NCI-H2171 treated with DMSO at 0.1 percent for 48 hours (cell line): ENCODE results near the gene HPX.

Experiments used
- DNase-seq: peaks from one replicate; lab custom pipeline; 2025; lab: John Stamatoyannopoulos, UW

HPX gene

DNA sequence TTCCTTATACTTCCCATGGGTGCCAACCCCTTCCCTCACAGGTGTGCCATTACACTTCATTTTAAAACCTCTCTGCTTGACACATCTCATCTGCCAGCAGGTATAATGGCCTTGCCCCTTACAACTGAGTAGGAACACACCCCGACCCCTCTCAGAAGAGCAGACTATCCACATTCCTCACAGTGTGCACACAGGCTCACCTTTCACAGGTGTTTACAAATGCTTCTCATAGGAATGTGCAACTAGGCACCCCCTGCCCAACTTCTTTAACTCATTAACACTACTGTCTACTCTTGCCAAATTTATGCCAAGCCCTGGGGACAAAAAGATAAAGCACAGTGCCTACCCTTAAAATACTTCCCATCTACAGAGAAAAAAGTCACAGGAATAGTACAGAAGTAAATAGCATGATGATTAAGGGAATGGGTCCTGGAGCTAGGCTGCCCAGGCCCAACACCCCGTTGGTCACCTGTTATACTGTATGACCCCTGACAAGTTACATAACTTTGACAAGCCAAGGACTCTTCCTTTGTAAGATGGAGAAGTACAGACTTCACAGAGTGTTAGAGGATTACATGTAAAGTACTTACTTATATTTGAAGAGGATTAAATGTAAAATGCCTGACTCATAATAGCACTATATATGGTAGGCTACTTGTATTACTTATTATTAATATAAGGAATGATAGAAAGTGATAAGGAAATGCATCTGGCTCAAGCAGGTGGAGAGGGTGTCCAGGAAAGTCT lies 17.7 kb upstream of the HPX start:
- DNase-seq, result no peak

DNA sequence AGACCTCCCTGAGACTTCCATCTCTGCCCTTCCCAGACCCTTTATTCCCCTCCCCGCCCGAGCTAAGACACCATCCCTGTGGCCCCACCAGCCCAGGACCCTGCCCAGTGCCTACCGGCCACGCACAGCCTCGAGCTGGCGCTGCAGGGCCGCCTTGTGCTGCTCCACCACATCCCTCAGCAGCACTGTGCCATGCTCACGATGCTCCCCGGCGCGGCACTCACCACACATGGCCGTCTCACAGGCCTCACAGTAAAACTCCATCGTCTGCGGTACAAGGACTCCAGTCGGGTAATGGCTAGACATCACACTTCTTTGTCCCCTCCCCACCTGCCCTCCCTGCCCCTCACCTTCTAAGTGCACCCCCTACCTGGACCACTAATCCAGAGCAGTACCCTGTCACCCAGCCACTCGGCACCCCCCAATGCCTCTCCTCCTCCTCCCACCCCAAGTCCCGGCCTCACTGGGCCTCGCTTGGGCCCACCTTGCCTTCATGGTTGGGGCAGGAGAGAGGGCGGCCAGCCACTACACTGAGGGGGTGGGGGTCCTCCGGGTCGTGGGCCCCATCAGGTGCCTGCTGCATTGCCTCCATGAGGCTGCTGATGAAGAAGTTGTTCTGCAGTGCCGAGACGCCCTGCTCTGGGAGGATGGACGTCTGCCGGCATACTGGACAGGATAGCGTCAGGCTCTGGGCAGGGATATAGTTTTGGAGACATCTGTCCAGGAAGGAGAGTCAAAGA lies 17.0 kb upstream of the HPX start:
- no peak for DNase-seq

DNA sequence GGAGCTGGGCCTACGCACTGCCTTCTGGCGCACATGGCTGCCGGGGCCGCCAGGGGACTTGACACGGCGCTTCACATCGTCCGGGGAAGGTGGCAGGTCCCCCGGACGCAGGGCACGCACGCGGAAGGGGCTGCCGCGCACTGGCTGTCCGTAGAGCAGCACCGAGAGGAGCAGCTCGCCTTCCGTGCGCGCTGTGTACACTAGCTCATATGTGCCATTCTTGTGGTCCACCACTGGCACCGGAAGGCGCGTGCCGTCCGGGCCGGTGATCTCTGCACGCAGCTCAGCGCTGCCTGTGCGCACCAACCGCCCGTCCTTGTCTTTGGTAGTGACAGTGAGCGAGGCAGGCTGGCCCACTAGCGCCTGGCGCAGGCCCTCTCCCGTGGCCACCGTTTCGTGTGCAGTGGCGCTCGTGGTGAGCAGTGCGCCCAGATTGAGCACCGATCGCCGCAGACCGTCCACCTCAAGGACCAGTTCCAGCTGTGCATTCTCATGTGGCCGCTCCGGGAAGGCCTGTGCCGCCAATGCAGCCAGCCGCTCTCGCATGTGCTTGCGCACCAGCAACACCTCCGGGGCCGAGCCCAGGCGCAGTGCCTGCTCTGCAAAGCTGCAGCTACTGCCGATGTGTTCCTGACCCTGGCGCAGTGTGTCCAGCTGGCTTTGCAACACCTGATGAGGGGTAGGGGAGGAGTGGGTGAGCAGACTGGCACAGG lies 15.7 kb upstream of the HPX start:
- no peak for DNase-seq

DNA sequence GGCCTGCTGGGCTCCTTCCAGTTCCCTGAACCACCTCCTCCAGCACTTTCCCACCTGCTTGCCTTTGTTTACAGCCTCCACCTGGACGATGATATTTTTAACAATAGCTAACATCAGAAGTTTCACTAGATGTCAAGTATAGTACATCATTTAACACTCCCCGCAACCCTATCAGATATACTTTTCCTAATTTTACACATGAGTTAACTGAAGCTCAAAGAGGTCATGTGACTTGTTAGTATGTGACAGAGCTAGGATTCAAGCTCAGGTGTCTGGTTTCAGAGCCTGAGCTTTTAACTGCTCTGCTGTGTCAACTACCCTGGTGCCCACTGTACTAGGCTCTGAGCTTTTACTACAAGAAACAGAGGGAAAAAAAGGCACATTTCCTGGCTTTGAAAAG lies 14.3 kb upstream of the HPX start:
- DNase-seq, result no peak

DNA sequence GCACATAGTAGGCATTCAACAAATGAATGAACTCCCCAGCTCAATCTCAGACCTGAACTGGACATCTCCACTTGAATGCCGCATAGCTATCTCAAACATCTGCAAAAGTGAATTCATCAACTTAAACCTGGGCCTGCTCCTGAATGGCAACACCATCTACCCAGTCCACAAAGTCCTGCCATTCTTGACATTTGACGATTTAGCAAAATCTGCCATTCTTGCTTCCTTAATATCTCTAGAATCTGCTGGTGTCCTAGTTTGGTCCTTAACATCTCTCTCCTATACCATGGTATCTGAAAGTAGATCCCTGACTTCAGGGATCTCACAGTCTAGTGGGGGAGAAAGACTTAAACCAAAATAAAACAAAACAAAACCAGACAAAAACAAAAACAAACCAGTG lies 12.4 kb upstream of the HPX start:
- no peak for DNase-seq

DNA sequence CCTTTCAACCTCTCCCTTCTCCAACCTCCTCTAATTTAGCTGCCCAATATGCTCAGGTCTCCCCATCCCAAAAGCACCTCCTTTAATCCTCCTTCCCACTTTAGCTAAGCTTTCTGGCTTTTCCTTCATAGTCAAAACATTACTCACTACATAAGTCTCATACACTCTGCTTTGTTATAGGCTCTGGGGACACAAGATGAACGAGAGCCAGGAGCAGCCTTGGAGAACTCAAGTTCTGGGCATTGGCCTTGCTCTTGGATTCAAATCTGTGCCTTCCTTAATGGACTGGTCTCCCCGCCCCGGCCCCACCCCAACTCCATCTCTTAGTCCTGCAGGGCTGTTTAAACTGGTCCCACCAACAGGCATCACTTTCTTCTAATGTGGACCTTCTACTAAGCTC lies 11.4 kb upstream of the HPX start:
- DNase-seq, result no peak

DNA sequence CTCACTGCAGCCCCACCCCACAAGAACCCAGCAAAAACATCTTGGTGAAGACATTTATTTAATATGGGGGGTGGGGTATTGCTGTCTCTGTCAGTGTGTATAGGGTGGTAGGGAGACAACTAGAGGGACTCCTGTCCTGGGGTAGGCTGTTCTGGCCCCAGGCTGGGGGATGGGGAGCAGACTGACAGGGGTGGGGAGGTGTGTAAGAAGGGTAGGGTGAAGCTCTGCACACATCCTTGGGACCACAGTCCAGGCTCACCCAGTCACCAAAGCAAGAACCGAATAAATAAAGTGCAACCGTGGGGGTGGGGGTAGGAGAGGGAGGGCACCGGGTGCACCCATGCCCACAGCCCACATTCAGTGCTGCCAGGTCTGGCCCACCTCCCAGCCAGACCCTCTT lies 7.8 kb upstream of the HPX start:
- DNase-seq, result no peak

DNA sequence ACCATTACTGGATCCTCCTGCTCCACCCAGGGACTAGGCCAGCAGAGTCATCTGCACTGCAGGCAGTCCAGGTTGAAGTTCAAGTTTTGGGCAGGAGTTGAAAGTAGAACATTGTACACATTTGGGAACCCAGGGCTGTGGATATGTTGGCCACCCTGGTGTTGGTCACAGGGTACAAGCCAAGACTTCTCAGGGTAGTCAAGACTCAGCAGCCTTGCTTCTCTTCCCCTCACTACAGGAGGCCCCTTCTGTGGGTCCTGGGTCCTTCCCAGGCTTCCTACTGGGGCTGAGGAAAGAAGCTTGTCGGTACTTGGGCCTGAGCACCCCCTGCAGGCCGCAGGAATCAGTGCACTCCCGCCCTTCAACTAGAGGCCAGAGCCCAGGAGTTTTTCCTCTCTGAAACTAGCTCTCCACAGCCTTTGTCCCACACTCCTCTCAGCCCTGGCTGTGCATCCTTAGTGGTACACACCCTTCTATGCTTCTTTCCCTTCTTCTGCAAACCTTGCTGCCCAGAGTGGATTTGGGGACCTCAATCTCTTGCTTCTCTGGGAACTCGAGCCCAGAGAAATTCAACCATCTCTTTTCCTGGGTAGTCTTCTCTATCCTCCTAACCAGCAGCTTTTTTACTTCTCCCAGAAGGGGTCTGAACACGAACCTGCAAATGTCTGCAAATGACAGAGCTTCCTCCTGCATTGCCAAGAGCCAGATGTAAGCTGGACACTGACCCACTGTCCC lies 2.6 kb upstream of the HPX start:
- no peak for DNase-seq

DNA sequence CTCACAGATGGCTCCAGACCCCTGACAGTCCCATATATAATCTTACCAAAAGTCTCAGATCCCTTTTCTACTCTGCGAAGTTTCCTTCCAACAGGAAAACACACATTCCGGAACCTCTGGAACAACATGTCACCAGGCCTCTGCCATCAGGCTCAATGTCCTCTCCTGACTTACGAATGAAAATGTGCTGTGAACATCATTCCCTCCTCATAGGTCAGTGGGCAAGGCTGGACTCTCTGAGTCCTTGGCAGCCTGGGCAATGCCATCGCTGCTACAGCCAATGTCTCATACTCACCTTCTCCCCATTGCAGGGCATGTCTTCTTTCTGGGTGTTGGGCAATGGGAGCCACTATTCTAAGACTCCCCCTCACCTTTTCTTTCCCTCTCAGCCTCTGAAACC lies 1.7 kb upstream of the HPX start:
- DNase-seq, result no peak

DNA sequence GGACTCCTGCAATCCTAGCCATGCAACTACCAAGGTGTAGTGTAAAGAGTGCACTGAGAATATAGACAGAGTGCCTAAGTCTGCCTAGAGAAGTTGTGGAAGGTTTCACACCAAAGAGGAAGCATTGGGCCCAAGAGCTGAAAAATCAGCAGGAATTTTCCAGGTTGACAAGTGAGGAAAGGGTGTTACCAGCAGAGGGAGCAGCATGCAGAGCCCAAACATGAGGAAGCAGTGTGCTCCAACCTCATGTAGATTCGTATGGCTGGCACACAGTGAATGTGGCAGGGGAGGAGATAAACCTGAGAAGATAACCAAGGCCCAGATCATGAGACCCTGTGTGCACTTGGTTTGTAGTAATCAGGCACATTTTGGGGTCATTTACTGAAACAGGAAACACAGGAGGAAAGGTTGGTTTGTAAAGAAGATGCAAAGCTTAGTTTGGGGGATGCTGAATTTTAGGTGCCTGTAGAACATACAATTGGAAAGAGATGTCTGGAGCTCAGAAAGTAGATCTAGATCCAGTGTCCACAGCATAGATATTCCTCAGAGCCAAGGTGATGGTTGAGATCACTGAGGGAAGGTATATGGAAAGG lies 1.7 kb downstream of the HPX start:
- DNase-seq, result no peak

DNA sequence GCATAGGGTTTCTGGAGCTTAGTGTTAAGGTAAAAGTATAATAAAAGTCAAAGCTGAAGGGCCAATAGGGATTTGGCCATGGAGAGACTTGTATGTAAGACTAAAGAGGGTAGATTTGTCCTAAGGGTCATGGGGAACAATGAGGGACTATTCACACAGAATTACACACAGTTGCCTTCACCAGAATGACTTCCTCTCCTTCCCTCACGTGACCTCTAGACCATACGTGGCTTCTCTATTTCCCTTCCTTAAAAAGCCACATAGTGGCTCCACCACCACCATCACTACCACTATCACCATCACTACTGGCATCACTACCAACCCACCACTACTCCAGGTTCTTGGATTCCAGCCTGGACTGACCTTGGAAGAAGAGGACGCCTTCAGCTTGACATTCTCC lies 2.8 kb downstream of the HPX start:
- DNase-seq, result no peak

DNA sequence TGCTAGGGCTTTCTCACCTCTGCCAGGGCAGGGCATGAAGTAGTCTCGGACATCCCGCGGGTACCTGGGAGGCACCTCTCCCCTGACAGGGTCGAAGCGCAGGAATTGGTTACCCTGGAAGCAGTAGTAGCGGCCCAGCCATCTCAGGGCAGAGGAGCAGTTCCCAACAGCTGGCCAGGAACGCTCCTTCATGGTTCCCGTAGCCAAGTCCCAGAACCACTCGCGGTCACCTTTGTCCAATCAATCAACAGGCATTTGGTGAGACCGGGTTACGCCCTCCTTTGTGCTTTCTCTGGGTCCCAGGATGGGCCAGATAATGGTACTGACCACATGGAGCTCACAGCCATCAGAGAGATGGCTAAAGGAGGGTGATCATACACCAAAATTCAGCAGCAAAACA lies 3.4 kb downstream of the HPX start:
- DNase-seq, result no peak

DNA sequence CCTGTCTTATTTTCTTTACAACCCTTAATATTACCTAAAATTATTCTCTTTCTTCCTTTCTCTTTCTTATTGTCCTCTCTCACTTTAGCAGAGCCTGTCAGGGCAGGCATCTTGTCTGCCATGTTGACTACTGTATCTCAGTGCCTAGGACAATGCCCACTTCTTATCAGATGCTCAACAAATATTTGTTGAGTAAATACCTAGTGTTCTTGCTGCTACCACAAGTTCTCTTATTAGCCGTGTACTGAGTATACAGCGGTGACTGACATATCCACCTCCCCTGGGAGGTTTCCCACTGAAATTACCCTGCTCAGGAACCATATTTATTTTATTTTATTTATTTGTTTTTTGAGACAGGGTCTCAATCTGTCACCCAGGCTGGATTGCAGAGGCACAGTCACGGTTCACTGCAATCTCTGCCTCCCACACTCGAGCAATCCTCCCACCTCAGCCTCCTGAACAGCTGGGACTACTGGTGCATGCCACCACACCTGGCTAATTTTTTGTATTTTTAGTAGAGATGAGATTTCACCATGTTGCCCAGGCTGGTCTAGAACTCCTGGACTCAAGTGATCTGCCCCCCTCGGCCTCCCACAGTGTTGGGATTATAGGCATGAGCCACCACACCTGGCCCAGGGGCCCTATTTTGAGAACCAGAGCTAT lies 6.7 kb downstream of the HPX start:
- peak; percentile 35 for DNase-seq

DNA sequence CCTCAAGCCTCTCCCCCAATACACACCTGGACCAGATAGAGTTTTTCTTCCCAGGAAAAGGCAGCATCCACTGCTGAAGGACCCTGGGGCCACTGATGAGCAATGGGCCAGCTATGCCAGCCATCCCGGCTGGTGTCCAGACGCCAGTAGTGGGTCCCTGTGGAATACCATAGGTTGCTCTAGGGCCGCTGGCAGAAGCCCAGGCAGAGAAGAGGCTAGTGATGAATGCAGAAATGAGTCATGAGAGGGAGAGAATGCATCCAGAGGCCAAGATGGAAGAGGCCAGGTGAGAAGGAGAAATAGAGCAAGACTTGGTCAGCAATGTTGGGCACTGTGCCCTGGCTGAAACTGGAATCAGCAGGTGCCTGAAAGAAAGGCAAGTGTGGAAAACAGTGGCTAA lies 8.9 kb downstream of the HPX start:
- DNase-seq, result no peak

DNA sequence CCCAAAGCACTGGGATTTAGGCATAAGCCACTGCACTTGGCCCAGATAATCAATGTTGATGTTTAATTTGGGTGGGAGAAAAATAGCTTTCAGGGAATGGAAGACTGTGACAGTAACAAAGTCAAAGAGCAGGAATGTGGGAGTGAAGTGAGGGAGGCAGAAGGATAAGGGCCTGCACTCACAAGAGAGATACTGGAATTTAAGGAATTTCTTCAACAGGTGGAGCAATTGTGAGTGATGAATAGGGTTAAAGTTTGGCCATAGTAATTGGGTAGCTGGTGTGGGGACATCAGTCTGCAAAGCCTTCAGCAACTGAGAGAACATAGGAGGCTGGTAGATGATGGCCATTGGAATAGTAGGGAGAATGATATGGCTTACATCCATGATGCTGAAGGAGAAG lies 13.3 kb downstream of the HPX start:
- no peak for DNase-seq

DNA sequence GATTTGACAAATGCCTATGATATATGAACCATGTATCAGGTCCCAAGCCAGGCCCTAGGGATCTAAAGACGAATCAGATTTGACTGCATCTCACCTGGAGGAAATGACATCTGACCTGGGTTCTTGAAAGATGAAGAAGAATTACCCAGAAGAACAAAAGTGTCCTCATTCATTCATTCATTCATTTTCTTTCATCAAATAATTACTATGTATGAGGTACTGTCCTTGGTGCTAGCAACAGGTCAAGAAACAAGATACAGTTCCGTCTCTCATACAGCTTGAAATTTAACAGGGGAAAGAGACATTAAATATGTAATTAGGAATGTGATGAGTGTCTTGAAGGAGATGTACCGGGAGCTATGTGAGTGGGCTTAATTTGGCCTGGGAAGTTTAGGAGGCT lies 20.1 kb downstream of the HPX start:
- no peak for DNase-seq

DNA sequence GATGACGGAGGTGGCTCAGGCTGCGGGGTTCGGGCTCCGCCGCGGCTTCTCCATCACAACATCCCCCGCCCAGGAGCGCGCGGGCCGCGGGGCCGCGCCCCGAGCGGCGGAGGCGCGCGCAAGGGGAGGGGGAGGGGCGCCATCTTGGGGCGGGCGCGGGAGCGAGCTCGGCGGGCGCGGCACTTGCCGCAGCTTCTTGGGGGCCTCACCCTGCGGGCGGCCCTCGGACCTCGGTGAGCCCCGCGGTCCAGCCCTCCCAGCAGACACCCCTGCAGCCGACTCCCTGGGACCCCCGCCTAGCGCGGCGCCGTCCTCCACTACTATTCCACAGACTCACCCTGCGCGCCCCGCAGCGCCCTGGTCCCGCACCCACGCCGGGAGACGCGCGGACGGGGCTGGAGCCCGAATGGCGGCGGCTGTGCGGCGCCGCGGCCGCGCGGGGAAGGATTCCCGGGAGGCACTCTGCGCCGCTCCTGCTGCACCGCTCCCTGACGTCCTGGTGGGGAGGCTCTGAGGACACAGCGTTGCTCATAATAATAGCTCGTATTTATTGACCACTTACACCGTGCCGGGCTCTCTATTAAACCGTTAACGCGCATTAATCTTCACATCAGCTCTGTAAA lies 21.7 kb downstream of the HPX start, which contains the start of gene APBB1:
Gene APBB1, minus strand, starts transcription at position 86 of the 623 bp plus-strand sequence. CDS start 7,747 bp downstream, outside the sequence.
- DNase-seq, result peak; percentile 37

DNA sequence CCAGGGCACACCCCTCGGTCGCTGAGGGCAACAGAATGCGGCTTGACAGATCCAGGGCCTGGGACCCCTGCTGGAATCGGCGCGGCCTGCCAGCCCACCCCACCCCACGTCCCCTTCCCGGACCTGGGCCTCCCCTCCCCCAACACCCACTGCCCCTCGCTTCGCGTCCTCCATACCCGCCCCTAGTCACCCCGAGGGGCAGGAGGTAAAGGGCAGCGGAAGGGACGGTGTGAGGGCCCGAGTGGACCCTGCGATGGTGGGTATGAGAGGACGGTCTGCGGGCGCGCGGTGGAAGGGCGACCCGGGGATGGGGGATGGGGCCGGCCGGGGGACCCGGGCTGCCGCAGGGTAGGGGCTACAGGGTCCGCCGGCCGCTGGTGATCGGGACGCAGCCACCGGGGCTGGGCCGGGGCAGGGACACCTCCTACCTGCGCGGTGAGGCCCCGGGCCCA lies 22.2 kb downstream of the HPX start:
- DNase-seq, result no peak

DNA sequence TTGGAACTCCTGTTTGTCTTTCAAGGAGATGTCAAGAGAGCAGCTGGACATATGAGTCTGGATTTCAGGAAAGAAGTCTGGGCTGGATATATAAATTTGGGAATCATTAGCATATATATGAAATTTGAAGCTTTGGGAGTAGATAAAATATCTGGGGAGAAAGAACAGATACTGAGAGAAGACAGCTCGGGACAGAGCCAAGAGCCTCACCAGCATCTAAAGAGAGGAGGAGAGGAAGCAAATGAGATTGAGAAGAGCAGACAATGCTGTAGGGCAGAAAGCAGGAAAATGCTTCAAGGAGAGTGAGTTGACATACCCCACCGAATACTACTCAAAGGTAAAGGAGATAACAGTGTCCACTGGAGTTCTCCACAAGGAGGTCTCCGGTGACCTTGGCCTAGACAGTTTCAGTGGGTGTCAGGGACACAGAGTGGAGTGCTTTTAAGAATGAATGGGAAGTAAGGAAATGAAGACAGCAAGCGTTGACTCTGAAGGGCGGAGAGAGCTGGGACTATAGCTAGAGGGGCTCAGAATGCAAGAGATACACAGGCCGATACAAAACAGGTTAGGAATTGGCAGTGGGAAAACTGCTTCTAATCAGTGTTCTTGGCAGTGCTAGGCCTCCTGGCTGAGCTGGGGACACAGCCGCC lies 22.8 kb downstream of the HPX start:
- DNase-seq, result no peak

DNA sequence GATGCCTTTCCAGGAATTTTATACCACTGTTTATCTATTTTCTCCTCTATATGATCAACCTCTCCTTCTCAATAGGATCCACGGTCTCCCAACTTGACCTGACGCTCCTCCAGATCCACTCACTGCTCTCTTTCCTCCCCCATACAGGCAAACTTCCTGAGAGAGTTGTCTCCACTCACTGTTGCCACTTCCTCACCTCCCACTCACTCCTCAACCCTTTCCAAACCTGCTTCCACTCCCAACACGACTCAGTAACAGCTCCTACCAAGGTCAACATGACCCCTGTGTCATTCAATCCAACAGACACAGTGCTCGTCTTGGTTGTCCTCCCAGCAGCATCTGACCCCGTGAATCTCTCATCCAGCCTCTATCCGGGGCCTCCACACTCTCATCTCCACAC lies 25.0 kb downstream of the HPX start:
- DNase-seq, result no peak
